Body of pancreas (tissue), 4 donors: Measurements from ENCODE around the gene CHCHD3. TPM values are rescaled to one million over a fixed set of nuclear protein-coding genes. Genes with fewer than 3 reads are reported as not detected.
A peak's percentile ranks its signal among the peaks of the same experiment; 100 is the strongest.

Source experiments
- ATAC-seq: fragments of 150-250 bp; one replicate; pipeline ENCODE4 v1.9.1; 2016
- DNase-seq, 4 donors: peaks; one replicate each; pipeline ENCODE4 v3.0.0-alpha.2; 2019
- H3K27ac ChIP-seq, 4 donors: fragments of 200-600 bp; sonication (generic); 1 replicate in 3 of 4; 2 replicates in 1 of 4; pipeline versions ENCODE4 v1.5.1 to v1.6.1; 2016 to 2019; ENCODE audit warnings: mild to moderate bottlenecking in 1 of 4, mixed read lengths in 1 of 4, moderate library complexity in 1 of 4
- H3K27me3 ChIP-seq, 2 donors: fragments of 200-600 bp; sonication (generic); one replicate each; pipeline ENCODE4 v1.6.0; 2016; ENCODE audit warnings: mild to moderate bottlenecking in 1 of 2
- H3K36me3 ChIP-seq, 2 donors: fragments of 200-600 bp; sonication (generic); replicated peaks in 1 of 2; 2 replicates each; pipeline ENCODE4 v1.5.1; 2016; ENCODE audit warnings: low read depth in 2 of 2; ENCODE audit not compliant: insufficient read depth in 1 of 2
- H3K4me1 ChIP-seq: fragments of 200-600 bp; sonication (generic); one replicate; pipeline ENCODE4 v1.6.0; 2016
- H3K4me3 ChIP-seq, 2 donors: fragments of 200-600 bp; sonication (generic); 1 replicate in 1 of 2; 2 replicates in 1 of 2; pipeline ENCODE4 v1.5.1; 2016 to 2019
- H3K9me3 ChIP-seq, 3 donors: fragments of 200-600 bp; sonication (generic); 1 replicate in 2 of 3; 2 replicates in 1 of 3; pipeline ENCODE4 v1.5.1; 2016
- CTCF ChIP-seq, 7 experiments: fragments of 450-650 bp in 4 of 7; fragments of 200-600 bp in 3 of 7; sonication (generic) in 3 of 7; IDR thresholded peaks; one replicate each; pipeline ENCODE4 v1.5.1; 2016 to 2019; ENCODE audit warnings: antibody characterized with exemption in 7 of 7
- POLR2A ChIP-seq, 3 donors: fragments of 450-650 bp; IDR thresholded peaks; one replicate each; pipeline ENCODE4 v1.6.1; 2016; ENCODE audit warnings: antibody characterized with exemption in 3 of 3, mild to moderate bottlenecking in 2 of 3
- WGBS, 2 donors: methylation state at CpG; one replicate each; pipeline ENCODE4 v1.1.5; 2017; 5-methylcytosine and 5-hydroxymethylcytosine counted together
- intact Hi-C: fragments of 100-400 bp; cut with DNase I; formaldehyde crosslinking; loops from one replicate; pipeline ENCODE4 v1.15.1; 2023
- total RNA-seq, 2 donors: library from RNA; depleted of rRNA; stranded (reverse); fragments of >200 nt; gene quantifications; one replicate each; pipeline ENCODE4 v1.1.0, GENCODE V29; 2016

The CHCHD3 gene
- total RNA-seq, 2 donors from 2014 or later, result 24.4 to 32.6 TPM

DNA sequence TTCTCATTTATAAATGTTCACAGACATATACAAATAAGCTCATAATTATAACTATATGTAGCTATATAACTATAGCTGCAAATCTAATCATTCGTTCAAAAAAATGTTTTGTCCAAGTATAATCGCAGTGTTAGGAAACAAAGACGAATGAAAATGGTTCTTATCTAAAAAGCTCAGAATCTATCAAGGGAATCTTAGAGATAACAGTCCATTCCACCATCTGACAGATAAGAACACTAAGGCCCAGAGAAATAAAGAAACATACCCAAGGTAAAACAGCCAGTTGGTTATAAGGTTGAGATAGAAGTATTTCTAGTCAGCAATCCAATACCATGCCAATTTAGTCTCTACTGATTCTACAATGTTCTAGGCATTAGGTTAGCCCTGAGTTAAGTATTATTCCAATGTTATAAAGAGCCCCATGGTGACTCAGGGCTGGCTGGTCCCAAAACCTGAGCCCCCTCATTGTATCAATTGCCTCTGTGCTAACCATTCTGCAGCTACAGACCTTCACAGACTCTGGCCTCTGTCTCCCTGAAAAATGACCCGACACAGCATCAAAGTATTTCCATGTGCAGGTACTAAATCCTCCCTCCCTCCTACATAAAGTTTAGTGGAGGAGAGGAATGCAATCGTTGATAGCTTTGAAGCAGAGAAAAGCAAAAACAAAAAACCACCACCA is 30.0 kb downstream of the CHCHD3 start:
- H3K4me3 ChIP-seq, result no peak overlapping the region
- no peaks in the 10 kb centered on the region for H3K36me3 ChIP-seq
- no peak for ATAC-seq
- H3K4me1 ChIP-seq, result peaks cover 20% of the 10 kb centered on the region
- no peak overlapping the region for H3K27ac ChIP-seq
- TF ChIP-seq POLR2A (IDR thresholded peaks at IDR 0.05) (no peak), CTCF (IDR thresholded peaks at IDR 0.05) (no peak)
- no peaks in the 10 kb centered on the region for H3K9me3 ChIP-seq
- no peak for DNase-seq
- intact Hi-C loops, result no loop called here
- H3K27me3 ChIP-seq, result no peaks in the 10 kb centered on the region
- 58 to 66% methylated on average over 5 of the region's 5 CpGs for WGBS, 2 donors

DNA sequence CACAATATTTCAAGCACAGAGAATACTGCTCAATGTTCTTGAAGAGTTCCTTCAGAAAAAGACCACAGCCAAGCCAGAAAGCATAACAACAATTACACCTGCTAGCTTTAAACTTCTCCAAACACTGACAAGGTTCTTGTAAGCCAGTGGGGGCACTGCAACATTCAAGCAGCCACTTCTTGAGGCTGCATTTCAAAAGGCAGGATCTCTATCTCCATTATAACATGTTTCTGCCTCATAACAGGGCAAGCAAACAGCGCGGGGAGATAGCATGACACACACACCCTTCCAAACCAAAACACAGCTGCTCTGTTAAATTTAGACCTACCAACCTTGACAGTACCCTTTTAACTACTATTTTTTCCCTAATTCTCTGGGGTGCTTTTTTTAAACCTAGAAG is 30.8 kb downstream of the CHCHD3 start:
- H3K27me3 ChIP-seq, result no peaks in the 10 kb centered on the region
- no peaks in the 10 kb centered on the region for H3K36me3 ChIP-seq
- no peak overlapping the region for H3K4me3 ChIP-seq
- intact Hi-C loops, result no loop called here
- no peaks in the 10 kb centered on the region for H3K9me3 ChIP-seq
- peak in 2 of 4 donors; percentile 39 to 51 for DNase-seq
- peaks cover 12% of the 10 kb centered on the region for H3K4me1 ChIP-seq
- H3K27ac ChIP-seq, result no peak overlapping the region
- no peak for ATAC-seq
- peak in 5 of 7 experiments; percentile 7 to 47 (median 23) for TF ChIP-seq CTCF (IDR thresholded peaks at IDR 0.05)
- no peak for TF ChIP-seq POLR2A (IDR thresholded peaks at IDR 0.05)
- 33 to 42% methylated on average over 2 of the region's 2 CpGs for WGBS, 2 donors

GRCh38 chr7:133050200-133050995 is 31.5 kb downstream of the CHCHD3 start:
- TF ChIP-seq CTCF (IDR thresholded peaks at IDR 0.05) (no peak), POLR2A (IDR thresholded peaks at IDR 0.05) (no peak)
- DNase-seq (no peak), ATAC-seq (no peak)
- Histone ChIP-seq H3K4me3 (no peak overlapping the region), H3K4me1 (peaks cover 8% of the 10 kb centered on the region), H3K27me3 (no peaks in the 10 kb centered on the region), H3K9me3 (no peaks in the 10 kb centered on the region), H3K36me3 (no peaks in the 10 kb centered on the region), H3K27ac (no peak overlapping the region)
- 79 to 83% methylated on average over 5 of the region's 5 CpGs for WGBS, 2 donors
- intact Hi-C loops, result no loop called here

DNA sequence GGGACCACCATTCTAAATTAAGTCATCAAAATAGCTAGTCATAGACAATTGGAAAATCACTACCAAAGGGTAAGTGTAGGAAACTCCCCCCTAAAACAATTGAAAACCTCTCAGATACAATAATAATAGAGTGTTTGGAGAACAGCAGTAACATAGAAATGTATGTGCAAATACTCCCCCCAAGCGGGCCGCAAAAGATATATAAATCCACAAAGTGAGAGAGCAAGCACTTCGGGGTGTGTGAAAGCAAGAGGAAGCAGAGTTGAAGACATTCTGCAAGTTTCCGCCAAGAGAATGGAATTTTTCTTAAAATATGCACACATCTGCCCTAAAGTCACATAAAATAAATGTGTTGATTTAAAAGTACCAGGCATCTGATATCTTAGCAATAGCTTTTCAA is 33.3 kb downstream of the CHCHD3 start:
- Histone ChIP-seq H3K4me3 (no peak overlapping the region), H3K9me3 (no peaks in the 10 kb centered on the region), H3K27ac (no peak overlapping the region), H3K27me3 (no peaks in the 10 kb centered on the region), H3K36me3 (no peaks in the 10 kb centered on the region), H3K4me1 (peaks cover 8% of the 10 kb centered on the region)
- WGBS, 2 donors, result 96 to 97% methylated on average over 4 of the region's 4 CpGs
- DNase-seq (no peak), ATAC-seq (no peak)
- TF ChIP-seq POLR2A (IDR thresholded peaks at IDR 0.05) (no peak), CTCF (IDR thresholded peaks at IDR 0.05) (no peak)
- intact Hi-C loops, result no loop called here
